G401 (cell line): ENCODE data around the gene CDKL4. TPM values are rescaled to one million over a fixed set of nuclear protein-coding genes. Genes with fewer than 3 reads are reported as not detected.
"Not testable (repeated sequence)": the region's sequence is repeated elsewhere in the genome, so short reads cannot be mapped to it uniquely, and the experiment has no call there.

Experiments used
- DNase-seq: peaks from one replicate; pipeline ENCODE4 v3.0.0-alpha.2; 2015; ENCODE audit warnings: low spot score
- in situ Hi-C: cut with HindIII; loops from 2 replicates; pipeline ENCODE4 v1.10.0; 2016; ENCODE audit warnings: low sequenced_read_pairs, mixed read lengths
- total RNA-seq: library from RNA; depleted of rRNA; stranded (reverse); fragments of >200 nt; shearing (Covaris generic); gene quantifications from 2 replicates; pipeline ENCODE4 v1.2.3, GENCODE V29; 2014; rRNA removed

CDKL4 gene
- total RNA-seq, result 1.6 TPM in 1 of 2 replicates, not detected in the other

- no peak for DNase-seq
- in situ Hi-C loops, result no loop called here
Measured at GRCh38 chr2:39243469-39244123, at the start of gene CDKL4. Gene CDKL4, minus strand, starts transcription at chr2:39243970.

GRCh38 chr2:39290433-39290832, 46.7 kb upstream of the CDKL4 start:
- in situ Hi-C loops, result no loop called here
- DNase-seq, result no peak

DNA sequence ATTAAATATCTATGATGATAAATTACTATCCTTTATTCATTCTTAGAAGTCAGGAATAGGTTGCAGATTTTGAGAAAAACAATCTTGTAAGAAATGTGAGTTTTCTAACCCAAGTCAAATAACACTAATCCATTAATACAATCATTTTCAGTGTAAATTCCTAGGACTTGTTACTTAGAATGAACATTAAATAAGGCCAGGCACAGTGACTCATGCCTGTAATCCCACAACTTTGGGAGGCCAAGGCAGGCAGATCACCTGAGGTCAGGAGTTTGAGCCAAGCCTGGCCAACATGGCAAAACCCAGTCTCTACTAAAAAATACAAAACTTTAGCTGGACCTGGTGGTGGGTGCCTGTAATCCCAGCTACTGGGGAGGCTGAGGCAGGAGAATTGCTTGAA, 45.8 kb upstream of the CDKL4 start:
- no peak for DNase-seq
- in situ Hi-C loops, result no loop called here

GRCh38 chr2:39283561-39283960, 39.8 kb upstream of the CDKL4 start:
- in situ Hi-C loops, result no loop called here
- no peak for DNase-seq

DNA sequence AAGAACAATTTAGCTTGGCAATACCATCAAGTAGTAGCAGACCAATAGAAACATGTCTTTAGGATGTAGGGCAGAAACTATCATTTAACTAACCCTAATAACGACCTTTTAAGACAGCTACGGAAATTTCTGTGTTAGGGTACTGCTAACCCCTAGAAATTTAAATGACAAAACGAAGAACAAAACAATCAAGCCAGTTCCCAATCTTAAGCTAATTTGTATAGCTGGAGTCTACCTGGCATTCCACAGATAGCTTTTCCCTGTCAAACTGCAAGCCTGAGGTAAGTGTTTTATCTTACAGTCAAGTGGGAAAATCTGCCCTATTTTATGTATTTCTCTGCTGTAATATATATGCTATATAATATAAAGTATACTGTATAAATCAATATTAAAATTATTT, 37.6 kb upstream of the CDKL4 start:
- no peak for DNase-seq
- in situ Hi-C loops, result no loop called here

DNA sequence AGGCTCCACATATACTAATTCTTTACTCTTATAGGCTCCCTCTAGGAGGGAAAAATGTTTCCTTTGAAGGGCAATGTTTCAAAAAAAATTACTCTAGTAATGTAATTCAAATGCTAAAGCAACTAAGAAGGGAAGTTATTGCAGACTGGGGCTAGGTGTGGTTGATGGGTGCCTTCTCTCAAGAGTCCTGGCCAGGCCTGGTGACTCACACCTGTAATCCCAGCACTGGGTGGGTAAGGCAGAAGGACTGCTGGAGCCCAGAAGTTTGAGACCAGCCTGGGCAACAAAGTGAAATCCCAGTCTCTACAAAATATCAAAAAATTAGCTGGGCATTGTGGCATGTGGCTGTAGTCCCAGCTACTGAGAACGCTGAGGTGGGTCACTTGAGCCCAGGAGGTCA, 31.2 kb upstream of the CDKL4 start:
- no peak for DNase-seq
- in situ Hi-C loops, result no loop called here

DNA sequence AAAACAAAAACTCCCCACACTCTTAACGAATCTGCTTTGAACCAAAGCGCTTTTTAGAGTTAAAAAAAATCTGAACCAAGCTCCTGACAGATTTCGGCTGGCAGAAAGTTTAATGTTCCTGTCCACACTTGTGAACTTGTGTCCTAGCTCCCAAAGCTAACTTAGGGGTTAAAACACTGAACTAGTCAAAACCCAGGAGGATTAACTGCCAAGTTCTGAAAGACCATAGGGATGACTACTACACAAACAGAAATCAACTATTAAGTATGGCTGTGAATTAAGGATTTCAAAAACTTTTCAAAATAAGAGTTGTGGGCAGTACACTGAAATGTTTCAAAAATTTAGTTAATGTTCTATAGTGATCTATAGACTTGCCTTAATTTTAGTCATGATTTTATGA, 26.2 kb upstream of the CDKL4 start:
- DNase-seq, result no peak
- in situ Hi-C loops, result no loop called here

GRCh38 chr2:39266916-39267434, 23.2 kb upstream of the CDKL4 start:
- in situ Hi-C loops, result no loop called here
- DNase-seq, result peak; percentile 8

GRCh38 chr2:39266139-39266805, 22.5 kb upstream of the CDKL4 start:
- in situ Hi-C loops, result no loop called here
- no peak for DNase-seq

GRCh38 chr2:39265315-39265714, 21.5 kb upstream of the CDKL4 start:
- in situ Hi-C loops, result no loop called here
- no peak for DNase-seq

- in situ Hi-C loops, result no loop called here
- DNase-seq, result no peak
Measured at GRCh38 chr2:39264733-39265132, 21.0 kb upstream of the CDKL4 start.

DNA sequence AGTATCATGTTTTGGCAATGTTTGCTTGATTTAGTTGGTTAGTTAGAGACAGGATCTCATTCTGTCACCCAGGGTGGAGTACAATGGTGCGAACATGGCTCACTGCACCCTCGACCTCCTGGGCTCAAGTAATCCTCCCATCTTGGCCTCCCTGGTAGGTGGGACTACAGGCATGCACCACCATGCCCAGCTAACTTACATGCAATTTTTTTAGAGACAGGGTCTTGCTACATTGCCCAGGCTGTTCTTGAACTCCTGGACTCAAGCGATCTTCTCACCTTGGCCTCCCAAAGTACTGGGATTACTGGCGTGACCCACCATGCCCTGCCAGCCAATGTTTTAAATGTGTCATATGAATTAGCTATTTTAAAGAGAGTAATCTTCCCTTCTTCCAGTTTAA, 16.3 kb upstream of the CDKL4 start:
- no peak for DNase-seq
- in situ Hi-C loops, result no loop called here

GRCh38 chr2:39256040-39256439, 12.3 kb upstream of the CDKL4 start:
- in situ Hi-C loops, result no loop called here
- no peak for DNase-seq

DNA sequence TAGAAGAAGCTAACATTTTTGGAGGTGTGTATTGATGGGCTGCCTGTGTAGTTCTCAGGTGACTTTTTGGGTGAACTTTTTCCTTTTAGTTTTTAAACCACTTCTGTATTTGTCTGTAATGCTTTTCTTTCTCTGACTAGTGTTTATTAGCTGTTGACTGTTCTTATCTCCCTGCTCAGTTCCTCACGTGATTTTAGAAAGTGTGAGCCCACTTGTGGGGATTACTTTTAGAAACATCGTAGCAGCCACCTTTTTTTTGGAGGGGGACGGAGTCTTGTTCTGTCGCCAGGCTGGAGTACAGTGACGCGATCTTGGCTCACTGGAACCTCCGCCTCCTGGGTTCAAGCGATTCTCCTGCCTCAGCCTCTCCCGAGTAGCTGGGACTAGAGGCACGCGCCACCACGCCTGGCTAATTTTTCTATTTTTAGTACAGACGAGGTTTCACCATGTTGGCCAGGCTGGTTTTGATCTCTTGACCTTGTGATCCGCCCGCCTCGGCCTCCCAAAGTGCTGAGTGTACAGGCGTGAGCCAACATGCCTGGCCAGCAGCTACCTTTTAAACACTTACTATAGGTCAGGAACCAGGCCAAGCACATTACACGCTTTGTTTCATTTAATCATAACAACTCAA, 9.2 kb upstream of the CDKL4 start:
- in situ Hi-C loops, result no loop called here
- DNase-seq, result no peak

- DNase-seq, result no peak
- in situ Hi-C loops, result no loop called here
Measured at GRCh38 chr2:39247512-39248043, 3.8 kb upstream of the CDKL4 start.

DNA sequence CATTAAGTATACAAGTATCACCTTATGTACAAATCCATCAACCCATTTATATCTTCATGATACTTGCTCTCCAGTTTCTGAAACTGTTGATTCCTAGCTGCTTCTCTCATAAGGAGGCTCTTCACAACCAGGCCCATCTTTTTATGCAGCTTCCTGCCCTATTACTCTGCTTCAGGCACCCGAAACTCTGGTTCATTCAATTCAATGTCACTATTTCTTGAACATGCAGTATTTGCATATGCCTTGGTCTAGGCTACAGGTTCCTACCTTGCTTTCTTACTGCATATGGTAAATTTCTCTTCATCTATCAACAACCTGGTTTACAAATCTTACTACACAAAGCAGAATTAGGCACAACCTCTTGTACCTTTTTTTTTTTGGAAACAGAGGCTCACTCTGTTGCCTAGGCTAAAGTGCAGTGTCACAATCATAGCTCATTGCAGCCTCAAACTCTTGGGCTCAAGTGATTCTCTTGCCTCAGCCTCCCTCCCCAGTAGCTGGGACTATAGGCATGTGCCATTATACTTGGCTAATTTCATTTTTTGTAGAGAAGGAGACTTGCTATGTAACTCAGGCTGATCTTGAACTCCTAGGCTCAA, 2.7 kb upstream of the CDKL4 start:
- in situ Hi-C loops, result no loop called here
- no peak for DNase-seq

DNA sequence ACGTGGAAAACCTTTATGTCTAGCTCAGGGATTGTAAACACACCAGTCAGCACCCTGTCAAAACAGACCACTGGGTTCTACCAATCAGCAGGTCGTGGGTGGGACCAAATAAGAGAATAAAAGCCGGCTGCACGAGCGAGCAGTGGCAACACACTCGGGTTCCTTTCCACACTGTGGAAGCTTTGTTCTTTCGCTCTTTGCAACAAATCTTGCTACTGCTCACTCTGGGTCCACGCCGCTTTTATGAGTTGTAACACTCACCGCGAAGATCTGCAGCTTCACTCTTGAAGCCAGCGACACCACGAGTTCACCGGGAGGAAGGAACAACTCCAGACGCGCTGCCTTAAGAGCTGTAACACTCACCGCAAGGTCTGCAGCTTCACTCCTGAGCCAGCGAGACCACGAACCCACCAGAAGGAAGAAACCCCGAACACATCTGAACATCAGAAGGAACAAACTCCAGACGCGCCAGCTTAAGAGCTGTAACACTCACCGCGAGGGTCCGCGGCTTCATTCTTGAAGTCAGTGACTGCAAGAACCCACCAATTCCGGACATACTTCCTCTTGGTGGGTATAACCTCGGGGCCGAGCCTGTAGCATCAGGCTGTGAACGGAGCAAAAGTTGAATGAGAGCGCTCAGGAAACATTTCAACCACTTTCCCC, 1.3 kb upstream of the CDKL4 start:
- in situ Hi-C loops, DNase-seq: not testable (repeated sequence)

DNA sequence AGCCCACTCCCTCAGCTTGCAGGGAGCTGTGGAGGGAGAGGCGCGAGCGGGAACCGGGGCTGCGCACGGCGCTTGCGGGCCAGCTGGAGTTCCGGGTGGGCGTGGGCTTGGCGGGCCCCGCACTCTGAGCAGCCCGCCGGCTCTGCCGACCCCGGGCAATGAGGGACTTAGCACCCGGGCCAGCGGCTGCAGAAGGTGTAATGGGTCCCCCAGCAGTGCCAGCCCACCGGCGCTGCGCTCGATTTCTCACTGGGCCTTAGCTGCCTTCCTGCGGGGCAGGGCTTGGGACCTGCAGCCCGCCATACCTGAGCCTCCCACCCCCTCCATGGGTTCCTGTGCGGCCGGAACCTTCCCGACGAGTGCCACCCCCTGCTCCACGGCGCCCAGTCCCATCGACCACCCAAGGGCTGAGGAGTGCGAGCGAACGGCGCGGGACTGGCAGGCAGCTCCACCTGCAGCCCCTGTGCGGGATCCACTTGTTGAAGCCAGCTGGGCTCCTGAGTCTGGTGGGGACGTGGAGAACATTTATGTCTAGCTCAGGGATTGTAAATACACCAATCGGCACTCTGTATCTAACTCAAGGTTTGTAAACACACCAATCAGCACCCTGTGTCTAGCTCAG, 582 bp upstream of the CDKL4 start:
- in situ Hi-C loops, DNase-seq: not testable (repeated sequence)

- in situ Hi-C loops, result no loop called here
- DNase-seq, result no peak
Measured at GRCh38 chr2:39241588-39241987, 2.2 kb downstream of the CDKL4 start.
